Nephron (organoid): ENCODE measurements around the gene DLGAP4.
"Not testable (repeated sequence)": the region's sequence is repeated elsewhere in the genome, so short reads cannot be mapped to it uniquely, and the experiment has no call there.

Source experiments
- H3K27ac Mint-ChIP-seq, 3 experiments: 2 replicates each; pipeline ENCODE4 v1.8.0; 2020; ENCODE audit warnings: mixed read lengths in 3 of 3, mild to moderate bottlenecking in 2 of 3, moderate library complexity in 1 of 3
- H3K27me3 Mint-ChIP-seq: 2 replicates; pipeline ENCODE4 v1.8.0; 2021; ENCODE audit warnings: low read depth, mild to moderate bottlenecking, moderate library complexity, mixed read lengths
- H3K36me3 Mint-ChIP-seq: 2 replicates; pipeline ENCODE4 v1.8.0; 2020; ENCODE audit warnings: low read depth, mixed read lengths
- H3K4me1 Mint-ChIP-seq: 2 replicates; pipeline ENCODE4 v1.8.0; 2020; ENCODE audit warnings: mixed read lengths
- H3K4me3 Mint-ChIP-seq, 3 experiments: 2 replicates each; pipeline ENCODE4 v1.8.0; 2020; ENCODE audit warnings: mild to moderate bottlenecking in 3 of 3, mixed read lengths in 3 of 3, moderate library complexity in 2 of 3
- H3K9me3 Mint-ChIP-seq: 2 replicates; pipeline ENCODE4 v1.8.0; 2020; ENCODE audit warnings: mixed read lengths
- CTCF ChIP-seq, 3 experiments: fragments of 200-600 bp; sonication (generic); IDR thresholded peaks; one replicate each; pipeline ENCODE4 v1.5.0; 2021; ENCODE audit warnings: antibody characterized with exemption in 3 of 3; ENCODE audit not compliant: unreplicated experiment in 3 of 3

The DLGAP4 gene

GRCh38 chr20:36550790-36551299 is 244.7 kb downstream of the DLGAP4 start:
- H3K27me3 Mint-ChIP-seq: no peaks in the 10 kb centered on the region
- no peaks in the 10 kb centered on the region for H3K4me1 Mint-ChIP-seq
- no peaks in the 10 kb centered on the region for H3K9me3 Mint-ChIP-seq
- H3K4me3 Mint-ChIP-seq: no peak overlapping the region
- peak overlapping the region in 1 of 3 experiments; percentile 1 for H3K27ac Mint-ChIP-seq
- H3K36me3 Mint-ChIP-seq: peaks cover 4% of the 10 kb centered on the region
- TF ChIP-seq CTCF (IDR thresholded peaks at IDR 0.05; ENCODE audit: unreplicated experiment in 3 of 3): no peak

GRCh38 chr20:36555248-36555647 is 249.1 kb downstream of the DLGAP4 start:
- no peaks in the 10 kb centered on the region for H3K4me1 Mint-ChIP-seq
- no peaks in the 10 kb centered on the region for H3K9me3 Mint-ChIP-seq
- no peaks in the 10 kb centered on the region for H3K27me3 Mint-ChIP-seq
- H3K27ac Mint-ChIP-seq: no peak overlapping the region
- no peaks in the 10 kb centered on the region for H3K36me3 Mint-ChIP-seq
- H3K4me3 Mint-ChIP-seq: no peak overlapping the region
- no peak for TF ChIP-seq CTCF (IDR thresholded peaks at IDR 0.05; ENCODE audit: unreplicated experiment in 3 of 3)

GRCh38 chr20:36562724-36563123 is 256.6 kb downstream of the DLGAP4 start:
- Mint-ChIP-seq H3K4me3 (no peak overlapping the region), H3K4me1 (no peaks in the 10 kb centered on the region), H3K27ac (no peak overlapping the region), H3K27me3 (no peaks in the 10 kb centered on the region), H3K36me3 (peaks cover 14% of the 10 kb centered on the region), H3K9me3 (peaks cover 7% of the 10 kb centered on the region)
- no peak for TF ChIP-seq CTCF (IDR thresholded peaks at IDR 0.05; ENCODE audit: unreplicated experiment in 3 of 3)

GRCh38 chr20:36563374-36563773 is 257.2 kb downstream of the DLGAP4 start:
- peaks cover 7% of the 10 kb centered on the region for H3K9me3 Mint-ChIP-seq
- H3K36me3 Mint-ChIP-seq: peaks cover 14% of the 10 kb centered on the region
- TF ChIP-seq CTCF (IDR thresholded peaks at IDR 0.05; ENCODE audit: unreplicated experiment in 3 of 3): no peak
- H3K27ac Mint-ChIP-seq: no peak overlapping the region
- H3K27me3 Mint-ChIP-seq: no peaks in the 10 kb centered on the region
- H3K4me1 Mint-ChIP-seq: no peaks in the 10 kb centered on the region
- no peak overlapping the region for H3K4me3 Mint-ChIP-seq

GRCh38 chr20:36564078-36564725 is 258.1 kb downstream of the DLGAP4 start:
- not testable (repeated sequence) for H3K27me3 Mint-ChIP-seq, H3K27ac Mint-ChIP-seq, H3K4me3 Mint-ChIP-seq, H3K4me1 Mint-ChIP-seq, H3K9me3 Mint-ChIP-seq
- peaks cover 14% of the 10 kb centered on the region for H3K36me3 Mint-ChIP-seq

GRCh38 chr20:36564726-36565121 is 258.6 kb downstream of the DLGAP4 start:
- H3K27ac Mint-ChIP-seq, H3K4me1 Mint-ChIP-seq, H3K4me3 Mint-ChIP-seq, H3K27me3 Mint-ChIP-seq, H3K9me3 Mint-ChIP-seq: not testable (repeated sequence)
- peaks cover 14% of the 10 kb centered on the region for H3K36me3 Mint-ChIP-seq

- Mint-ChIP-seq H3K27ac (no peak overlapping the region), H3K36me3 (peaks cover 14% of the 10 kb centered on the region), H3K9me3 (peaks cover 7% of the 10 kb centered on the region), H3K4me3 (no peak overlapping the region), H3K4me1 (peaks cover 5% of the 10 kb centered on the region), H3K27me3 (no peaks in the 10 kb centered on the region)
- no peak for TF ChIP-seq CTCF (IDR thresholded peaks at IDR 0.05; ENCODE audit: unreplicated experiment in 3 of 3)
These were observed 259.4 kb downstream of the DLGAP4 start for GRCh38 chr20:36565520-36565919.
